Keratinocyte (primary cell): Measurements from ENCODE around the gene TNNI3. TPM values are rescaled to one million over a fixed set of nuclear protein-coding genes. Genes with fewer than 3 reads are reported as not detected.

Experiments used
- DNase-seq: peaks from one replicate; pipeline ENCODE4 v3.0.0-alpha.2; 2011; ENCODE audit warnings: low read depth, missing footprints, low spot score
- FAIRE-seq: peaks from 2 replicates; lab custom pipeline; 2011; peaks lifted over from hg19 to GRCh38; lab: Jason Lieb, UNC
- H2AFZ ChIP-seq: 2 replicates; pipeline ENCODE4 v1.6.0; 2012; ENCODE audit warnings: low read length, control low read depth, inconsistent platforms; ENCODE audit not compliant: control insufficient read depth
- H3K27ac ChIP-seq: 2 replicates; pipeline ENCODE4 v1.5.1; 2011; ENCODE audit warnings: low read length; ENCODE audit not compliant: control insufficient read depth, insufficient read depth
- H3K27me3 ChIP-seq: 3 replicates; pipeline ENCODE4 v1.6.0; 2011; ENCODE audit warnings: low read length; ENCODE audit not compliant: control insufficient read depth, insufficient read depth; ENCODE audit errors: extremely low read depth
- H3K36me3 ChIP-seq, 2 experiments: 2 replicates in 1 of 2; 3 replicates in 1 of 2; pipeline ENCODE4 v1.5.1; 2011; ENCODE audit warnings: low read length in 2 of 2, mild to moderate bottlenecking in 1 of 2; ENCODE audit not compliant: control insufficient read depth in 2 of 2, insufficient read depth in 2 of 2; ENCODE audit errors: extremely low read depth in 1 of 2
- H3K4me1 ChIP-seq: 3 replicates; pipeline ENCODE4 v1.5.1; 2011; ENCODE audit warnings: low read length; ENCODE audit not compliant: control insufficient read depth, insufficient read depth; ENCODE audit errors: extremely low read depth
- H3K4me2 ChIP-seq: 3 replicates; pipeline ENCODE4 v1.6.0; 2011; ENCODE audit warnings: low read depth, low read length; ENCODE audit not compliant: control insufficient read depth, insufficient read depth; ENCODE audit errors: extremely low read depth
- H3K4me3 ChIP-seq, 3 experiments: fragments of 200-600 bp in 1 of 3; sonication (generic) in 1 of 3; 2 replicates in 2 of 3; 3 replicates in 1 of 3; pipeline ENCODE4 v1.5.1; 2011 to 2016; ENCODE audit warnings: low read length in 3 of 3, mild to moderate bottlenecking in 3 of 3, control low read depth in 2 of 3, inconsistent platforms in 1 of 3, low read depth in 1 of 3, mixed read lengths in 1 of 3, mixed run types in 1 of 3, moderate library complexity in 1 of 3; ENCODE audit not compliant: control insufficient read depth in 2 of 3, insufficient read depth in 2 of 3; ENCODE audit errors: extremely low read depth in 1 of 3
- H3K79me2 ChIP-seq: 2 replicates; pipeline ENCODE4 v1.6.0; 2012; ENCODE audit warnings: low read length; ENCODE audit not compliant: control insufficient read depth, insufficient read depth
- H3K9ac ChIP-seq: 3 replicates; pipeline ENCODE4 v1.6.0; 2011; ENCODE audit warnings: low read length; ENCODE audit not compliant: control insufficient read depth, insufficient read depth; ENCODE audit errors: extremely low read depth
- H3K9me1 ChIP-seq: 3 replicates; pipeline ENCODE4 v1.6.0; 2011; ENCODE audit warnings: low read length; ENCODE audit not compliant: control insufficient read depth, insufficient read depth; ENCODE audit errors: extremely low read depth
- H3K9me3 ChIP-seq: 2 replicates; pipeline ENCODE4 v1.5.1; 2012; ENCODE audit warnings: low read depth, low read length; ENCODE audit not compliant: control insufficient read depth
- H4K20me1 ChIP-seq: 3 replicates; pipeline ENCODE4 v1.6.0; 2011; ENCODE audit warnings: low read length; ENCODE audit not compliant: control insufficient read depth, insufficient read depth; ENCODE audit errors: extremely low read depth
- EZH2 ChIP-seq: IDR thresholded peaks from one replicate; pipeline ENCODE4 v1.6.1; 2012; ENCODE audit warnings: inconsistent platforms, mild to moderate bottlenecking, low read length, moderate library complexity
- dilution Hi-C: fragments of 300-500 bp; cut with MboI; formaldehyde crosslinking; loops from one replicate; pipeline ENCODE4 v1.7.0; 2020; ENCODE audit warnings: low sequenced_read_pairs; ENCODE audit not compliant: extremely low pct_ligation_motif_present
- polyA plus RNA-seq, 5 experiments: library from polyadenylated mRNA; depleted of rRNA in 3 of 5; stranded (reverse) in 3 of 5; stranded (forward) in 1 of 5; unstranded in 1 of 5; fragments of >200 nt; gene quantifications; 1 replicate in 1 of 5; 2 replicates in 3 of 5; 3 replicates in 1 of 5; pipeline versions ENCODE4 v1.2.1 to v1.2.3, GENCODE V29; 2011 to 2012; ENCODE audit warnings: missing spikeins in 2 of 5, low read depth in 1 of 5, low replicate concordance in 1 of 5
- TF ChIP-seq, protein P1 (sequence below), 3 experiments: IDR thresholded peaks in 1 of 3; conservative IDR thresholded peaks in 1 of 3; optimal IDR thresholded peaks in 1 of 3; 2 replicates in 2 of 3; 3 replicates in 1 of 3; pipeline versions ENCODE3 to v1.5.1; 2011; ENCODE audit warnings: low read length in 3 of 3, mild to moderate bottlenecking in 3 of 3, moderate library complexity in 2 of 3, control low read depth in 1 of 3, inconsistent platforms in 1 of 3; ENCODE audit not compliant: insufficient read depth in 2 of 3; ENCODE audit errors: extremely low read depth in 1 of 3

The TNNI3 gene
- polyA plus RNA-seq, 1 donor (not counting 4 experiments of a cell fraction or from before 2014, with no cell fraction given) = 4.1 TPM

DNA sequence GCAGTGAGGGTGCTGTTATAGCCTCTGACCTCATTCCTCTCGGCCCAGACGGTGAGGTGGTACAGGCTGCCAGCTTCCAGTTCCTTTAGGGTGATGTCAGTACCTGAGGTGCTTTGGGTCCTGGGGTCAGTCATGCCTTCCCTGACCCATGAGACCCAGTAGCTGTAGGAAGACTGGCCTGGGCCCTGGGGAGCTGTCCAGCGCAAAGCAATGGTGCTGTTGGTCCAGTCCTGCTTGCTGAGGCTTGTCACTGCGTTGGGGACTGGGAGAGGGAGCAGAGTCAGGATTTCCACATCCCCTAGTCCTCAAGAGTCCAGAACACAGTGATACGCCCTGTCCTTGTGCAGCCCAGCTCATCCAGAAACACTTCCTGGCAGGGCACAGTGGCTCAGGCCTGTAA is 41.1 kb upstream of the TNNI3 start:
- H3K27ac ChIP-seq = no peak overlapping the region
- DNase-seq (no peak), FAIRE-seq (no peak)
- H3K36me3 ChIP-seq = no peaks in the 10 kb centered on the region
- dilution Hi-C loops = no loop called here
- H3K4me1 ChIP-seq = no peaks in the 10 kb centered on the region
- H3K27me3 ChIP-seq = no peaks in the 10 kb centered on the region
- H2AFZ ChIP-seq = no peak overlapping the region
- H4K20me1 ChIP-seq = no peaks in the 10 kb centered on the region
- no peak overlapping the region for H3K4me3 ChIP-seq
- no peaks in the 10 kb centered on the region for H3K9me1 ChIP-seq
- no peak overlapping the region for H3K9ac ChIP-seq
- H3K4me2 ChIP-seq = no peak overlapping the region
- no peaks in the 10 kb centered on the region for H3K9me3 ChIP-seq
- TF ChIP-seq EZH2 = no peak
- TF ChIP-seq, protein P1, sequence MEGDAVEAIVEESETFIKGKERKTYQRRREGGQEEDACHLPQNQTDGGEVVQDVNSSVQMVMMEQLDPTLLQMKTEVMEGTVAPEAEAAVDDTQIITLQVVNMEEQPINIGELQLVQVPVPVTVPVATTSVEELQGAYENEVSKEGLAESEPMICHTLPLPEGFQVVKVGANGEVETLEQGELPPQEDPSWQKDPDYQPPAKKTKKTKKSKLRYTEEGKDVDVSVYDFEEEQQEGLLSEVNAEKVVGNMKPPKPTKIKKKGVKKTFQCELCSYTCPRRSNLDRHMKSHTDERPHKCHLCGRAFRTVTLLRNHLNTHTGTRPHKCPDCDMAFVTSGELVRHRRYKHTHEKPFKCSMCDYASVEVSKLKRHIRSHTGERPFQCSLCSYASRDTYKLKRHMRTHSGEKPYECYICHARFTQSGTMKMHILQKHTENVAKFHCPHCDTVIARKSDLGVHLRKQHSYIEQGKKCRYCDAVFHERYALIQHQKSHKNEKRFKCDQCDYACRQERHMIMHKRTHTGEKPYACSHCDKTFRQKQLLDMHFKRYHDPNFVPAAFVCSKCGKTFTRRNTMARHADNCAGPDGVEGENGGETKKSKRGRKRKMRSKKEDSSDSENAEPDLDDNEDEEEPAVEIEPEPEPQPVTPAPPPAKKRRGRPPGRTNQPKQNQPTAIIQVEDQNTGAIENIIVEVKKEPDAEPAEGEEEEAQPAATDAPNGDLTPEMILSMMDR (optimal IDR thresholded peaks at IDR 0.05 in 1 of 3, IDR thresholded peaks at IDR 0.05 in 1 of 3, conservative IDR thresholded peaks at IDR 0.05 in 1 of 3; ENCODE audit: extremely low read depth in 1 of 3, insufficient read depth in 2 of 3, low read length in 3 of 3) = no peak
- H3K79me2 ChIP-seq = no peaks in the 10 kb centered on the region

DNA sequence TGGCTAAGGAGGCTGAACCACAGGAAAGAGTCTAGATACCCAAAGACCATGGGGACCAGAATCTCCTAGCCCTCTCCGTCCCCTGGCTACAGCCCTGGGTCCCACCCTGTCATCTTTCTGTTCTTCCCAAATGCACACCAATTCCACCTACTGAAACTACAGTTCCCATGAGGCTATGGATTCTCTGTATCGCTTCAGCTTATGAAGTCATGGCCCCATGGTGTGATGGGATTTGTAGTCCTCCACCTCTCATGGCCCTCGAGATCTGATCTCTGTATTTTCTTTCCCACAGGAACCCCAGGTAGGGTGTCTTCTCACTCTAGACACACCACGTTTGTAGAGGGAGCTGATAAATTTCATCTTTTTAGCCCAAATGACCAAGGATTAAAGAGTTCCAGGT is 40.0 kb upstream of the TNNI3 start:
- no peaks in the 10 kb centered on the region for H3K9me1 ChIP-seq
- H3K9ac ChIP-seq = no peak overlapping the region
- no peak for DNase-seq
- no peaks in the 10 kb centered on the region for H3K79me2 ChIP-seq
- dilution Hi-C loops = no loop called here
- H3K9me3 ChIP-seq = no peaks in the 10 kb centered on the region
- no peaks in the 10 kb centered on the region for H4K20me1 ChIP-seq
- no peak for FAIRE-seq
- no peaks in the 10 kb centered on the region for H3K36me3 ChIP-seq
- TF ChIP-seq, protein P1 (optimal IDR thresholded peaks at IDR 0.05 in 1 of 3, IDR thresholded peaks at IDR 0.05 in 1 of 3, conservative IDR thresholded peaks at IDR 0.05 in 1 of 3; ENCODE audit: extremely low read depth in 1 of 3, insufficient read depth in 2 of 3, low read length in 3 of 3) = no peak
- TF ChIP-seq EZH2 = no peak
- H2AFZ ChIP-seq = no peak overlapping the region
- no peak overlapping the region for H3K4me3 ChIP-seq
- no peak overlapping the region for H3K27ac ChIP-seq
- no peaks in the 10 kb centered on the region for H3K27me3 ChIP-seq
- no peaks in the 10 kb centered on the region for H3K4me1 ChIP-seq
- no peak overlapping the region for H3K4me2 ChIP-seq
